NCI-H128 (cell line): Measurements from ENCODE around the gene NDUFS3.

Experiments used
- DNase-seq: peaks from one replicate; lab custom pipeline; 2025; ENCODE audit not compliant: unreplicated experiment; lab: John Stamatoyannopoulos, UW

The NDUFS3 gene

DNA sequence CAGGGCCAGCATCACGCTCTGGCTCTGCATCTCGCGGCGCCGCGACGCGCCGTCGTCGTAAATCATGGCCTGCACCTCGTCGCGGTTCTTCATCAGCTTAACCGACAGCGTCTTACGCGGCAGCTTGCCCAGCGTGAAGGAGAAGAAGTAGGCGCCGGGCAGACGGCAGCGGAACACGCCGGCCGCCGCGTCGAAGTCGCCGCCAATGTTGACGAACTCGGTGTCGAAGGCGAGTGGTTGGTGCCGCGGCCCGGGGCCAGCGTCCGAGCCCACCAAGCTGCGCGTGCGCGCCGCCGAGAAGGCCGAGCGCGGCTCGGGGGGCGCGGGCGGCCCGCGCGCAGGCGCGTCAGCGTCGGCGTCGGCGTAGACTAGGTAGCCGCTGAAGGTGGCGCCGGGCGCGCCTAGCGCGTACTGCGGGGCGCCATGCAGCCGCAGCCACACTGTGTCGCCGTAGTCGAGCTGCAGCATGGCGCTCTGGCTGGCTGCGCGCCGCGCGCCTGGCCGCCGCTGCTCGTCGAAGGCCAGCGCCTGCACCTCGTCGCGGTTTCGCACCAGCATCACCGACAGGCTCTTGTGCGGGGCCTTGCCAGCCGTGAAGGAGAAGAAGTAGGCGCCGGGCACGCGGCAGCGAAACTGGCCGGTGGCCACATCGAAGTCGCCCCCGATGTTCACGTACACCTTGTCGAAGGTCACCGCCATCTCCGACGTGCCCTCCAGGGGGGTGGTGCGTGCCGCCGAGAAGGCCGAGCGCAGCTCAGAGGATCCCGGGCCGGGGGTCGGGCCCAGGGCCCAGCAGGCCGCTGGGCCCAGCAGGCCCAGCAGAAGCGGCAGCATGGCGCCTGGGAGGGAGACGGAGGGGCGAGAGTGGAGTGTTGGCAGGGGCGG is 11.3 kb downstream of the NDUFS3 start:
- DNase-seq, result no peak

DNA sequence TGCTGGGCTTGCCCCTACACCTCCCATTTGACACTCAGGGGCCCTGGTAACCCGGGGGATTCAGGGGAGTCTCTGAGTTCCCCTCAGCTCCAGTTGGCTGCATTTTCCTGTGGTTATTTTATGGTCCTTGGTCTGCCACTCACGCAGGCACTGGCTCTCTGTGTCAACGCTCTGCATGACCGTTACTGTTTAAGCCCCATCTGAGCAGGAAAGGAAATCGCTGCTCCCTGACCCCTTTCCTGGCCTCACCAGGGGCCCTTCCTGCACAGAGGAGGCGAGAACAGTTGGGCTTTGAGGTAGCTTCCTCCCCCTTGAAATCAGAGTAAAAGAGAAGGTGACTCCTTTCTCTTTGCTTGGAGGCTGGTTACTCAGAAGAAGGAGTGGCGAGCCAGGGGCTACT is 12.9 kb downstream of the NDUFS3 start:
- DNase-seq, result no peak

GRCh38 chr11:47592251-47592650 is 13.4 kb downstream of the NDUFS3 start:
- DNase-seq, result no peak

- no peak for DNase-seq
Observed at GRCh38 chr11:47592970-47593369, 14.1 kb downstream of the NDUFS3 start.

DNA sequence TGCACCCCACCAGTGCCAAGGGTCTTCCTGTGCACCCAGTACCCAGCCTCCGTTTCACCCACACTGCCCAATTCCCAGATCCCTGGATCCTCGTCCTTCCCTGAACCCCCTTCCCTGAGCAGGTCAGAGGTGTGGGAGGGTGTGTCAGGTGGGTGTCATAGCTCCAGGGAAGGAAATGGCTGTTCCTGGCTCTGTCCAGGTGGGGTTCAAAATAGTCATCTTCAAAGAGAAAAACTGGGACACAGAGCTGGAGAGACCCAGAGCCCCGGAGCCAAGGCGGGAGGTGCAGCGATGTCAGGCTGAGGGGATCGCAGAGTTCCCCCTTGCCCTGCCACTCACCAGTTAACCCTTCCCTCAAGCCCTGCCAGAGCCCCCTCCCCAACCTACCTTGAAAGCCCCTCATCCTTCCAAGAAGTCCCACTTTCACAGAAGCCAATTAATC is 14.6 kb downstream of the NDUFS3 start:
- DNase-seq, result no peak

DNA sequence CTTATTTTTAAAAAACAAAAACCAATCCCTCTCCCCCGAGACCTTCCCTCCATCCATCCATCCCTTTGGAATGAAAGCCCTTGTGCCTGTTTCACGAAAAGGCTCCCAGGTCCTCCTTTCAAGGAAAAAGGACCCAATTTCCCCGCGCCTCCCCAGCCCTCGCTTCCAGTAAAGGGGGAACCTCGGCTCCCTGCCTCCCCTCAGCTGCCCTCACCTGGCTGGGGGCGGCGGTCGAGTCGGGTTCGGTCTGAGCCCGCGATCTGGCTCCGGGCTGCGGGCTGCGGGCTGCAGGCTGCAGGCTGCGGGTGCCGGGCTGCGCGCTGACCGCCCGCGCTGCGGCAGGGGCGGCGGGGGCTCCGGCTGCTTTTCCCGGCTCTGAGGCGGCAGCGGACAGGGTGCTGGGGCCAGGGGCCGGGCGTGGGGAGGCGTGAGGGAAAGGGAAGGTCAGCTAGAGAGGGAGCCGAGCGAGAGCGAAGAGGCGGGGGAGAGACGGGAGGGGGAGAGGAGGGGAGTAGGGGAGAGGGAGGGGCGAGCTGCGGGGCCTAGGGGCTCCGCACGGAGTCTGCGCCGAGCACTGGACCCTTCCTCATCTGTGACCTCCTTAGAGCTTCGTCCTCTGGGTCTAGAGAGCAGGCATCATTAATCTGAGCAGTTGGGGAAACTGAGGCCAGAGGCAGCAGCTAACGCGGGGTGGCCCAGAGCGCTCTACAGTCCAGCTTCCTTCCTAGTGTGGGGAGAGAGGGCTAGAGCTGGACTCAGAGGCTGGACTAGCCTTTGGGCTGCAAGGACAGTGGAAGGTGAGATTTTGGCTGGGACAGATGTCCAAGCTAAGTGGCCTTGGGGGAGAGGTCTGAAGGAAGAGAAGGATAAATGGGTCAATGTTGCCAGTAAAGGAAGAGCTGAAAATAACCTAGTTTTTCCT is 15.3 kb downstream of the NDUFS3 start, which contains the start of gene C1QTNF4:
C1QTNF4 (minus strand) TSS at position 478 of the 922 bp plus-strand sequence. CDS start 3,601 bp downstream, outside the sequence.
- DNase-seq, result no peak

DNA sequence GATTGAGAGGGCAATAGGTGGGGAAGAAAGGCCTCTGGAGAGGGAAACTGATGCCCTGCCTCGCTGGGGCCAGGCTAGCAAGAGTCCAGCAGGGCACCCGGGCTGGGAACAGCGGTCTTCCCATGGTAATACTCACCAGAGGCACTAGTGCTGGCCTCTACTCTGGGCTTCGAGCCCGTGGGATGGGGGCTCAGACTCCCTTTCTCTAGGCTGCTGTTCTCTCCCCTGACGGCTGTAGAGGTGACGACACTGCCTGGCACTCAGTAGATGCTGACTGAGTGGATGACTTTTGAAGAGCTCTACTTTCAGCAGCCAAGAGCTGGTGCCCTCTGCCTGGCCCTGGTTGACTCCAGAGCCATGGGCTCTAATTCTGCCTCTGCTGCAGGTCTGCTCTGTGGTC is 16.2 kb downstream of the NDUFS3 start:
- no peak for DNase-seq

DNA sequence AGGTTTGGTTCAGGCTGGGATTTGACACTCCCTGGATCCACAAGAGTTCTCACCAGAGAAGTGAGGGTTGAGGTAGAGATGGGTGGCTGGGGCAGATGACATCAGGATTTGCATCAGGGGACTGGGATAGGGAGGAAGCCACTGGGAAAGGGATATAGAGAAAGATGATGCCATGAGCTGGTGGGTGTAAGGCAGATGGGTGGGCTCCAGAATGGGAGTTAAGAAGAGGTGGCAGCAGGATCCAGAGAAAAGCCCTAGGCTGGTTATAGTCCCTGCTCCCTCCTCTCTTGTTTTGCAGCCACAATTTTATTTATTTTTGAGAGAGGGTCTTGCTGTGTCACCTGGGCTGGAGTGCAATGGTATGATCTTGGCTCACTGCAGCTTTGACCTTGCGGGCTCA is 17.1 kb downstream of the NDUFS3 start:
- DNase-seq, result no peak

DNA sequence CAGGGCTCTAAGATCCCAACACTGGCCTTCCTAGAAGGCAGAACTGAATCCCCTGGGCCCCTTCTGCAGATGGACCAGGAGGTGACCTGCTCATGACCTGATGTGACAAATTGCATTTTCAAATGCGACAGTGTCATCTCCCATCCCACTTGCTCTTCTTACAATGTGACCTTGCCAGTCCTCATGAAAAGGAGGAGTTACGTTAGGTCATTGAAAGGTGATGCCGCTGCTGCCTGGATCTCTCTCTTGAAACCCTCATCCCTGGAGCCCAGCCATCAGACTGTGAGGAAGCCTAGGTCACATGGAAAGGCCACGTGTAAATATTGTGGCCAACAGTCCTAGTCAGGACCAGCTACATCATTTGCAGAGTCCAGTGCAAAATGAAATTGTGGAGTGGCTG is 21.0 kb downstream of the NDUFS3 start:
- no peak for DNase-seq

- no peak for DNase-seq
Observed at GRCh38 chr11:47603295-47603694, 24.4 kb downstream of the NDUFS3 start.

- no peak for DNase-seq
Observed at GRCh38 chr11:47605921-47606320, 27.0 kb downstream of the NDUFS3 start.

GRCh38 chr11:47606731-47607130 is 27.9 kb downstream of the NDUFS3 start:
- DNase-seq, result no peak

- no peak for DNase-seq
Observed at GRCh38 chr11:47607380-47607779, 28.5 kb downstream of the NDUFS3 start.

DNA sequence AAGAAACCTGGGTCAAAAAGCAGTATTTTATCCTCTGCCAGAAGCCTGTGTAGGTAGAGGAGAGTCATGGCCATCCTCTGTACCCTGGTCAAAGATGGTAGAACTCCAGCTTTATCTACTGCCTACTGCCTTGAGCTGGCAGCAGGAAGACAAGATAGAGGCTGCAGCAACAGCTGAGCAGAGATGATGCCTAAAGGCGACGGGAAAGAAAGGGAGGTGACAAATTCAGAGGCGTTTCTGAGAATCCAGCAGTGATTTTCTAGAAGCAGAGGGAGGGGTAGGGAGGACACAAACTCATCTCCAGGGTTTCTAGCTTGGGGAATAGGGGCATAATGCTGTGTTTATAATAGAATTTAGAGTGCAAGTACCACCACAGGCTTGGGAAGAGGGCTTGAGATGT is 30.8 kb downstream of the NDUFS3 start:
- DNase-seq, result no peak

DNA sequence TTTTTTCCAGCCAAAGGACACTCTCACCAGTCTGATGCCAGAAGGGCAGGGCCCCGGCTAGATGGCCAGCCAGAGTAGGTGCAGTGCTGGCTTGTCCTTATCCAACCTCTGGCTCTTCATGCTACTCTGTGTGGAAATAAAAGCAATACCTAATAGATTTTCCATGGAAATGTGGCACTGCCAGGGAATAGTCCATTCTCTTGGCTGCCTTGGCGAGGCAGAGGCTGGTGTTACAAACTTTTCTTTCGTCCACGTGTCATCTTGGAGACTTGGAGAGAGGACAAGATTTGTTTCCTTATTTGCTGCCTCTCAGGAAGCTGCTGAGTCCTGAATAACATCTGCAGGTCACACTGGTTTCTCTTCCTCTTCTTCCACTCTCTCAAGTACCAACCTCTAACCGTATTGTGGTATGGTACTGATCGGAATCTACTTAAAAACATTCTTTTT is 32.5 kb downstream of the NDUFS3 start:
- no peak for DNase-seq

DNA sequence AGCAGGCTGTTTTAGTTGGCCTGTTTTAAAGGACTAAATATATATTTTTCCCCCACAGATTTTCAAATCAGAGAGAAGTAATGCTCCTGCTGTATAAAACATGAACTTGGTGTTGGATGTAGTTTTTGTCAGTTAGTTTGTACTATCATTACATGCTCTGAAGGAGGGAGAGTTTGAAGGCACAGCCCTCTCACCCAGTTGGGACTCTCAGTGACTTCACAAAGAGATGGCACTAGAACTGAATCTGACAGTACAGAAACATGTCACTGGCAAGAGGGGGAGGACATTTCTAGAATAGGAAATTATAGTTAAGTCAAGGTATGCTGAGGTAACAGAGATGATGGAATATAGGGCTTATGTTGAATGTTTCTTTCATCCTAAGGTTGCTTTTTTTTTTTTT is 36.4 kb downstream of the NDUFS3 start:
- DNase-seq, result no peak

DNA sequence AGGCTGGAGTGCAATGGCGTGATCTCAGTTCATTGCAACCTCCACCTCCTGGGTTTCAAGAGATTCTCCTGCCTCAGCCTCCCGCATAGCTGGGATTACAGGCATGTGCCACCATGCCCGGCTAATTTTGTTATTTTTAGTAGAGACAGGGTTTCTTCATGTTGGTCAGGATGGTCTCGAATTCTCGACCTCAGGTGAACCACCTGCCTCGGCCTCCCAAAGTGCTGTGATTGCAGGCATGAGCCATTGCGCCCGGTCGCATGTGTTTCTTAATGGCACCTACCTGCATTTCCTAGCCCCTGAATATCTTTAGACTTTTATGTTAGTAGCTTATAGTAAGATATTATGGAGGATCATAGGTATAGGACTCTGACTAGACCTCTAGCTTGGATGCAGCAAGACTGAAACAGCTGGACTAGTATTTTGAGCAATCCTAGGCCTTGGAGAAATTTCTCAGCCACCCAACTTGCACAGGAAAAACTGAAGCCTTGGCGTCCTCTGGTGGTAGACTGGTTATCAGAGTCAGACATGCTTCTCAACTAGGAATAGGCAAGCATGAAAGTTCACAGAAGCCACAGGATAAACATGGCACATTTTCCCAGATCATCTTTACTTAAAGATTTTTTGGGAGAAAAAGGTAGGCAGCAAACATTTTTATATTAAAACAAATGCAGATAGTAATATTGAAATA is 38.0 kb downstream of the NDUFS3 start:
- peak; percentile 42 for DNase-seq

- no peak for DNase-seq
Observed at GRCh38 chr11:47617417-47617809, 38.5 kb downstream of the NDUFS3 start.

GRCh38 chr11:47620836-47621378 is 42.0 kb downstream of the NDUFS3 start:
- no peak for DNase-seq

DNA sequence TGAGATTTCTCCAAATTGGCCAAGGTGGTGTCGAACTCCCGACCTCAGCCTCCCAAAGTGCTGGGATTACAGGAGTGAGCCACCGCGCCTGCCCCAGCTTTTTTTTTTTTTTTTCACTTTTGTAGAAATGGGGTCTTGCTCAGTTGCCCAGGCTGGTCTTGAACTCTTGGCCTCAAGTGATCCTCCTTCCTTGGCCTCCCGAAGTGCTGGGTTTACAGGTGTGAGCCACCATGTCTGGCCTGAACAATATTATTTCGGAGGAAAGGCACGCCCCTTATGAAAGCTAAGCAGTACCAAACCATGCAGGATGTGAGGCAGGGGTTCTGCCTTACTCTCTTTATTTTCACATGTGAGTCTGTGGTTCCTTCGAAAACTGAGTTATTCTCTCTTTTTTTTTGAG is 47.4 kb downstream of the NDUFS3 start:
- no peak for DNase-seq

GRCh38 chr11:47628026-47628425 is 49.2 kb downstream of the NDUFS3 start:
- DNase-seq, result no peak
